Fibroblast of villous mesenchyme (primary cell): ENCODE measurements around the gene CREB3L2. TPM values are rescaled to one million over a fixed set of nuclear protein-coding genes. Genes with fewer than 3 reads are reported as not detected.

Experiments
- DNase-seq: peaks from one replicate; pipeline ENCODE4 v3.0.0-alpha.2; 2010; ENCODE audit warnings: low read depth
- H3K4me3 ChIP-seq: 2 replicates; pipeline ENCODE4 v1.5.1; 2011; ENCODE audit warnings: low read depth, mild to moderate bottlenecking, low read length
- total RNA-seq: library from RNA; depleted of rRNA; stranded (reverse); fragments of >200 nt; gene quantifications from 2 replicates; pipeline ENCODE4 v1.2.3, GENCODE V29; 2012
- TF ChIP-seq, protein P1 (sequence below): IDR thresholded peaks from 2 replicates; pipeline ENCODE4 v1.5.1; 2012; ENCODE audit warnings: low read depth, mild to moderate bottlenecking, low read length; ENCODE audit not compliant: insufficient read depth

CREB3L2 gene
- total RNA-seq, 1 donor: 33.2 TPM

DNA sequence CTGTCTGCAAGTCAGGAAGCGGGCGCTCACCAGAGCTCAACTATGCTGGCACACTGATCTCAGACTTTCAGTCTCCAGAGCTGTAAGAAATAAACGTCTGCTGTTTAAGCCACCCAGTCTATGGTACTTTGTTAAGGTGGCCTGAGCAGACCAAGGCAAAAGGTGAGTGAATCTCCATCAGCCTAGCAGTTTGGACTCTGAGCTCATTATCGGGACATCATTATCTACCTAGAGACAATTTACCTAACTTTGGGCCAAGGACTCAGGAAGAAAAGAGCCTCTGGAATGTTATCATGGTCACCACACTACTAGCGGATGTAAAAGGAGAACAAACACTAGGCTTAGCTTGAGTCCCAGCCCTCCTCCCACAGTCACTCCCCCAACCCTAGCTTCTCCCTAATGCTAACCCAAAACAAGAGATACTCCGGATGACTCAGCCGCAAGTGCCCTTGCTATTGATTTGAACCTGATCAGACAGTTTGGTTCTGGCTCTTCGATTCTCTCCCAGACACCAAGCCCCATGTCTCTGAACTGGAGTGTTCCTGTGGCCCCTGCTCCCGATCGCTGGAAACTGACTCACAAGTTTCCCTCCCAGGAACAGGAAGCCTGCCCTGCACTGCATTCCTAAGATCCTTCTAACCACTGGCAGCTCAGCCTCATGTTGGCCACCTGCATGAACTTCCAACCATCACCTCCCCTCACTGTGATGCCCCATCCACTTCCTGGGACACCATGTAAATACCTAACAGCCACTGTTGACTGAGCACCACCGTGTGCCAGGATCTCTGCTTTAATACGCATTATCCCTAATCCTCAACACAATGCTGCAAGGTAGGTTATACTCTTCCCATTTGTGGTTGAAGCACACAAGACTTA, 34.5 kb downstream of the CREB3L2 start:
- H3K4me3 ChIP-seq: no peak overlapping the region
- DNase-seq: peak; percentile 76
- TF ChIP-seq, protein P1, sequence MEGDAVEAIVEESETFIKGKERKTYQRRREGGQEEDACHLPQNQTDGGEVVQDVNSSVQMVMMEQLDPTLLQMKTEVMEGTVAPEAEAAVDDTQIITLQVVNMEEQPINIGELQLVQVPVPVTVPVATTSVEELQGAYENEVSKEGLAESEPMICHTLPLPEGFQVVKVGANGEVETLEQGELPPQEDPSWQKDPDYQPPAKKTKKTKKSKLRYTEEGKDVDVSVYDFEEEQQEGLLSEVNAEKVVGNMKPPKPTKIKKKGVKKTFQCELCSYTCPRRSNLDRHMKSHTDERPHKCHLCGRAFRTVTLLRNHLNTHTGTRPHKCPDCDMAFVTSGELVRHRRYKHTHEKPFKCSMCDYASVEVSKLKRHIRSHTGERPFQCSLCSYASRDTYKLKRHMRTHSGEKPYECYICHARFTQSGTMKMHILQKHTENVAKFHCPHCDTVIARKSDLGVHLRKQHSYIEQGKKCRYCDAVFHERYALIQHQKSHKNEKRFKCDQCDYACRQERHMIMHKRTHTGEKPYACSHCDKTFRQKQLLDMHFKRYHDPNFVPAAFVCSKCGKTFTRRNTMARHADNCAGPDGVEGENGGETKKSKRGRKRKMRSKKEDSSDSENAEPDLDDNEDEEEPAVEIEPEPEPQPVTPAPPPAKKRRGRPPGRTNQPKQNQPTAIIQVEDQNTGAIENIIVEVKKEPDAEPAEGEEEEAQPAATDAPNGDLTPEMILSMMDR: no peak

GRCh38 chr7:137966641-137967142, 35.2 kb downstream of the CREB3L2 start:
- no peak overlapping the region for H3K4me3 ChIP-seq
- no peak for DNase-seq
- TF ChIP-seq, protein P1: no peak

DNA sequence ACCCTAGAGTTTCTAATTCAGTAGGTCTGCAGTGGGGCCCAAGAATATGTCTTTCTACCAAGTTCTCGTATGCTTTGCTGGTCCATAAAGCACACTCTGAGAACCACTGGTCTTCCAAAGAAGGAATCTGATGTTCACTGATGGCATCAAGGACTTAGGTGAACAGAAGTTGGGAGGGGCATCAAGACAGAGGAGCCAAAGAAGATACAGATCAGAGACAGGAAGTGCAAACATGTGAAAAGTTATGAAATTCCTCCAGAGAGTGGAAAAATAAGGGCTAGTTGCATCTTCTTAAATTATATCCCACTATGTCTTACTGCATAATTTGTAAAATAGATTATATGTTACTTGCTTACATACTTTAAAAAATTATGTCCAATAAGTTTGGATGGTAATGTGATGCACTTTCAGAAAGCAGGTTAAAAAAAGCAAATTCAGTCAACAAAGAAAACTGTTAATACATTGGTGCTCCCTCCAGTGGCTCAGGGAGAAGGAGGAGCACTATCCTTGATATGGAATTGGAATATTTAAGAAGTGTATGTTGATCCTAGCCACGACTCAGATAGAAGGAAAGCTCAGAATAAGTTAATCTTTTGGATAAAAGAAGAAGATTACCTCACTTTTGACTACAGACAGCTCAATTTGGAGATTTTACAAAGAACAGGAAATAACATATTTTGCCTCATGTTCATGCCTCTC, 35.8 kb downstream of the CREB3L2 start:
- no peak for DNase-seq
- H3K4me3 ChIP-seq: no peak overlapping the region
- TF ChIP-seq, protein P1: no peak

DNA sequence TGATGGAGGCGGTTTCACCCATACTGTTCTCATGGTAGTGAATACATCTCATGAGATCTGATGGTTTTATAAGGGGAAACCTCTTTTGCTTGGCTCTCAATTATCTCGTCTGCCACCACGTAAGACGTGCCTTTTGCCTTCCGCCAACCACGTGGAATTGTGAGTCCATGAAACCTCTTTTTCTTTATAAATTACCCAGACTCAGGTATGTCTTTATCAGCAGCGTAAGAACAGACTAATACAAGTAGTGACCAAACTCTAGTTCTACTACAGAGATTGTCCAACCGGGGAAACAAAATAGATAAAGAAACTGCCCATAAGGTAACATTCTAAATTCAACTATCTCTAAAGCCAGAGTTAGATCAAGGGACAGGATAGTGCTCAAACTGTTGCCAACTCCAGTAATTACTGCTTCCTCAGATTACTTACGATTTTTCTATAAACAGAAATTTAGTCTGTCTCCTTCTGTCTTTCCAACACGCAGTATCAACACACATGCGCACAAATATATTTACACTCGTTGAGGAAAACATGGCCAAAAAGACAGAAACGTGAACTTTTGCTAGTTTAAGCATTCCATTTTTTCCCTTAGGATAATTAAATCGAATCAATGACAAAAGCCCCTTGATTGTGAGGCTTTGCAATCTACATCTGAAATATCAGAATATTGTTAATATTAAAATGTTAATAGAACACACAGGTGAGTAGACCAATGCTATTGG, 36.9 kb downstream of the CREB3L2 start:
- DNase-seq: no peak
- H3K4me3 ChIP-seq: no peak overlapping the region
- TF ChIP-seq, protein P1: no peak

- no peak for DNase-seq
- TF ChIP-seq, protein P1: no peak
- H3K4me3 ChIP-seq: no peak overlapping the region
These were observed 38.9 kb downstream of the CREB3L2 start for GRCh38 chr7:137962875-137963507.

DNA sequence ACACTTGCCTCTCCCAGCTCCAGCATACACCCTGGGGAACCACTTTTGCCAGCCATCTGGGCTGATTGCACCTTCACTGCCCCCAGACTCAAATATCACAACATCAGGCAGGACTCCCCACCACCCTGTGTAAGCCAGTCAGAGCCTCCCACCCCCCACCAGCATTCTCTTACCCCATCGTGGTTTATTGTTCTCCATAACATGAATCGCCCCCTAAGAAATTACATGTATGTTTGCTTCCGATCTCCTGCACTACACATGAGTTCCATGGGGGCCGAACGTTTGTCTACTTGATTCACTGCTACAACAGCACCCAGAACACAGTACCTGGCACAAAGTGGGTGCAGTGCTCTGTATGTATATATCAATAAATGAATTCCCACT, 39.4 kb downstream of the CREB3L2 start:
- TF ChIP-seq, protein P1: no peak
- DNase-seq: no peak
- H3K4me3 ChIP-seq: no peak overlapping the region
